CD4-positive, alpha-beta T cell (primary cell): Measurements from ENCODE around the gene PRAMEF12. TPM values are rescaled to one million over a fixed set of nuclear protein-coding genes. Genes with fewer than 3 reads are reported as not detected.

Experiments
- ATAC-seq: fragments of 200-7000 bp; cut with Tn5 transposase; one replicate; pipeline ENCODE4 v1.10.0; 2022; ENCODE audit warnings: mild to moderate bottlenecking; ENCODE audit not compliant: poor library complexity
- CTCF ChIA-PET: fragments of 350-600 bp; sonication (Branson Sonifier 250); formaldehyde crosslinking; loops from one replicate; lab custom pipeline; 2021; ENCODE audit warnings: antibody characterized with exemption, inconsistent platforms; lab: Charles Lee
- POLR2A ChIA-PET: fragments of 350-600 bp; sonication (Branson Sonifier 250); formaldehyde crosslinking; loops from one replicate; lab custom pipeline; 2021; ENCODE audit warnings: antibody characterized with exemption, inconsistent platforms; lab: Charles Lee
- DNase-seq, 14 experiments: peaks; one replicate each; pipeline ENCODE4 v3.0.0-alpha.2; 2013 to 2020; ENCODE audit warnings: mixed read lengths in 2 of 14
- H3K27ac ChIP-seq, 2 donors: one replicate each; pipeline versions ENCODE4 v1.5.1 to v1.7.0; 2013; ENCODE audit warnings: low read length in 2 of 2, low read depth in 1 of 2, mild to moderate bottlenecking in 1 of 2
- H3K27me3 ChIP-seq, 2 experiments: 1 replicate in 1 of 2; 2 replicates in 1 of 2; pipeline versions ENCODE4 v1.6.1 to v1.7.0; 2013; ENCODE audit warnings: low read length in 2 of 2, control low read depth in 1 of 2, mild to moderate bottlenecking in 1 of 2, moderate library complexity in 1 of 2; ENCODE audit not compliant: insufficient read depth in 2 of 2, control insufficient read depth in 1 of 2
- H3K36me3 ChIP-seq: one replicate; pipeline ENCODE4 v1.6.1; 2013; ENCODE audit warnings: low read length, control low read depth; ENCODE audit not compliant: insufficient read depth
- H3K4me1 ChIP-seq: one replicate; pipeline ENCODE4 v1.6.1; 2013; ENCODE audit warnings: low read length, control low read depth; ENCODE audit not compliant: insufficient read depth
- H3K4me3 ChIP-seq: one replicate; pipeline ENCODE4 v1.5.1; 2013; ENCODE audit warnings: mild to moderate bottlenecking, low read length, moderate library complexity
- H3K9me3 ChIP-seq, 2 experiments: 1 replicate in 1 of 2; 2 replicates in 1 of 2; pipeline versions ENCODE4 v1.6.1 to v1.7.0; 2013; ENCODE audit warnings: low read length in 2 of 2, mild to moderate bottlenecking in 2 of 2, control low read depth in 1 of 2, moderate library complexity in 1 of 2; ENCODE audit not compliant: control insufficient read depth in 1 of 2, insufficient read depth in 1 of 2
- H3K27ac Mint-ChIP-seq: one replicate; pipeline ENCODE4 v1.8.0; 2020; ENCODE audit warnings: mixed read lengths
- H3K27me3 Mint-ChIP-seq: one replicate; pipeline ENCODE4 v1.8.0; 2021; ENCODE audit warnings: mixed read lengths
- H3K36me3 Mint-ChIP-seq: one replicate; pipeline ENCODE4 v1.8.0; 2021; ENCODE audit warnings: low read depth, mixed read lengths
- H3K4me1 Mint-ChIP-seq: one replicate; pipeline ENCODE4 v1.8.0; 2021; ENCODE audit warnings: low read depth, mixed read lengths
- H3K4me3 Mint-ChIP-seq: one replicate; pipeline ENCODE4 v1.8.0; 2020; ENCODE audit warnings: mild to moderate bottlenecking, mixed read lengths
- H3K9me3 Mint-ChIP-seq: one replicate; pipeline ENCODE4 v1.8.0; 2020; ENCODE audit warnings: mixed read lengths
- CTCF ChIP-seq: fragments of 200-600 bp; IDR thresholded peaks from one replicate; pipeline ENCODE4 v1.8.0; 2022; ENCODE audit warnings: antibody characterized with exemption, mild to moderate bottlenecking
- intact Hi-C, 2 experiments: fragments of 100-400 bp; cut with DNase I in 1 of 2; cut with micrococcal nuclease in 1 of 2; formaldehyde crosslinking; loops; one replicate each; pipeline versions ENCODE4 v1.15.1 to v1.9.0; 2023 to 2025; cut with DNase I, micrococcal nuclease
- total RNA-seq, 174 experiments: library from RNA in 2 of 174; stranded (reverse) in 2 of 174; gene quantifications; one replicate each; pipeline ENCODE4 v1.2.3 and lab custom pipeline; 2021 to 2026

Gene PRAMEF12
- total RNA-seq, 2 experiments from 2014 or later = not detected

- Histone ChIP-seq H3K4me3 (no peak overlapping the region), H3K27ac (no peak overlapping the region), H3K27me3 (peaks cover 12 to 18% of the 10 kb centered on the region in 2 experiments), H3K9me3 (no peaks in the 10 kb centered on the region), H3K4me1 (no peaks in the 10 kb centered on the region), H3K36me3 (no peaks in the 10 kb centered on the region)
- POLR2A ChIA-PET = no interaction called here
- H3K4me1 Mint-ChIP-seq = no peaks in the 10 kb centered on the region
- H3K9me3 Mint-ChIP-seq = no peaks in the 10 kb centered on the region
- ATAC-seq (no peak), DNase-seq (no peak)
- intact Hi-C loops = no loop called here
- no peak for TF ChIP-seq CTCF
- CTCF ChIA-PET = no interaction called here
- H3K27me3 Mint-ChIP-seq = peaks cover 74% of the 10 kb centered on the region
- no peak overlapping the region for H3K27ac Mint-ChIP-seq
- no peaks in the 10 kb centered on the region for H3K36me3 Mint-ChIP-seq
- H3K4me3 Mint-ChIP-seq = no peak overlapping the region
Measured at GRCh38 chr1:12770620-12771019, 2.9 kb upstream of the PRAMEF12 start.

GRCh38 chr1:12771186-12771585 lies 2.4 kb upstream of the PRAMEF12 start:
- ChIA-PET CTCF (no interaction called here), POLR2A (no interaction called here)
- H3K4me1 ChIP-seq = no peaks in the 10 kb centered on the region
- no peak overlapping the region for H3K4me3 Mint-ChIP-seq
- ATAC-seq = no peak
- no peak for DNase-seq
- no peaks in the 10 kb centered on the region for H3K4me1 Mint-ChIP-seq
- peaks cover 12 to 18% of the 10 kb centered on the region in 2 experiments for H3K27me3 ChIP-seq
- no peaks in the 10 kb centered on the region for H3K36me3 ChIP-seq
- no peak overlapping the region for H3K4me3 ChIP-seq
- H3K9me3 Mint-ChIP-seq = no peaks in the 10 kb centered on the region
- H3K9me3 ChIP-seq = no peaks in the 10 kb centered on the region
- no peak overlapping the region for H3K27ac Mint-ChIP-seq
- no peak overlapping the region for H3K27ac ChIP-seq
- intact Hi-C loops = no loop called here
- H3K36me3 Mint-ChIP-seq = no peaks in the 10 kb centered on the region
- TF ChIP-seq CTCF = no peak
- peaks cover 75% of the 10 kb centered on the region for H3K27me3 Mint-ChIP-seq

GRCh38 chr1:12772520-12772919 lies 1.0 kb upstream of the PRAMEF12 start:
- no peaks in the 10 kb centered on the region for H3K9me3 Mint-ChIP-seq

More at GRCh38 chr1:12772520-12772919, 1.0 kb upstream of the PRAMEF12 start:
- Mint-ChIP-seq H3K27ac (no peak overlapping the region), H3K27me3 (peaks cover 71% of the 10 kb centered on the region), H3K4me1 (no peaks in the 10 kb centered on the region), H3K36me3 (no peaks in the 10 kb centered on the region), H3K4me3 (no peak overlapping the region)
- Histone ChIP-seq H3K4me1 (no peaks in the 10 kb centered on the region), H3K4me3 (no peak overlapping the region), H3K27ac (no peak overlapping the region), H3K9me3 (no peaks in the 10 kb centered on the region), H3K27me3 (peaks cover 12 to 18% of the 10 kb centered on the region in 2 experiments), H3K36me3 (no peaks in the 10 kb centered on the region)
- intact Hi-C loops = no loop called here
- CTCF ChIA-PET = no interaction called here
- ATAC-seq = no peak
- POLR2A ChIA-PET = no interaction called here
- DNase-seq = no peak
- TF ChIP-seq CTCF = no peak
